ENCODE data around the gene CDH5. TPM values are rescaled to one million over a fixed set of nuclear protein-coding genes. Genes with fewer than 3 reads are reported as not detected.
A peak's percentile ranks its signal among the peaks of the same experiment; 100 is the strongest.

CDH5 gene
- total RNA-seq, 4 donors from 2014 or later, result 31.8 to 237 (median 95.8) TPM

DNA sequence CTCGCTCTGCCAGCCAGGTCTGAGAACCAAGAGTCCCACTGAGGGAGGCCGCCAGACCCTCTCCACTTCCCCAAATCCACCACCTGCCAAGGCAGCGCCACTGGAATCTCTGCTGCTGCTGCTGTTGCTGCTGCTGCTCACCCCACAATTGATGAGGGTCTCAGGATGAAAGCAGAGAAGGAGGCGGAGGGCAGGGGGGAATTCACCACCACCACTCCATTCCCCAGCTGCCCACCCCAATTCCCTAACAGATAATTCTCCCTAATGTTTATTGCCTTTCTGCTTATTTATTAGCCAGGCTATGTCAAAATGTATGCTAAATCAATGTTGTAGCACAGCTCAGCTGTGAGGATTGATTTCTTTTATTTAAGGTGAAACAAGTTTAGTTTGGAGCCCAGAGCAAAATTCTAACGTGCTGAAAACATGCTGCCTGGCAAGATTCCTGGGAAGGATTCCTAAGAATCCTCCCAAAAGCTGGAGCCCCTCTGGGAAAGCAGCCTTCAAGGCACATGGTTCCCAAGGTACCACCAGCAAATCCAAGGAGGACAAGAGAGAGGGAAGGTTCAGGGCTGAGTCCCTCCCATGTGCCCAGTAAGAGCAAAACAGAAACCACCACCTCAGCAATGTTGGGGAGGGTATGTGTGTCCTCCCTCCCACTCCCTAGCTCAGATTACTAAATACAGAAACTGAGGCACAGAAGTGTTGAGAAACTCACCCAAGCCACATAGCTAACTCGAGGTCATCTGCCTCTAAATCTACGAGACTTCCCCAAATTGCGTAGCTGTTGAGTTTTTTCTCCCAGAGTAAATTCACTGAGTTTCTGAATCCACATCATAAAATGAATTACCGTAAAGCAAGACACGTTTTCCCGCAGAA lies 12.2 kb upstream of the CDH5 start:
- DNase-seq (ENCODE audit: low spot score) (no peak), ATAC-seq (ENCODE audit: low FRiP score) (no peak)
- TF ChIP-seq, protein P1, sequence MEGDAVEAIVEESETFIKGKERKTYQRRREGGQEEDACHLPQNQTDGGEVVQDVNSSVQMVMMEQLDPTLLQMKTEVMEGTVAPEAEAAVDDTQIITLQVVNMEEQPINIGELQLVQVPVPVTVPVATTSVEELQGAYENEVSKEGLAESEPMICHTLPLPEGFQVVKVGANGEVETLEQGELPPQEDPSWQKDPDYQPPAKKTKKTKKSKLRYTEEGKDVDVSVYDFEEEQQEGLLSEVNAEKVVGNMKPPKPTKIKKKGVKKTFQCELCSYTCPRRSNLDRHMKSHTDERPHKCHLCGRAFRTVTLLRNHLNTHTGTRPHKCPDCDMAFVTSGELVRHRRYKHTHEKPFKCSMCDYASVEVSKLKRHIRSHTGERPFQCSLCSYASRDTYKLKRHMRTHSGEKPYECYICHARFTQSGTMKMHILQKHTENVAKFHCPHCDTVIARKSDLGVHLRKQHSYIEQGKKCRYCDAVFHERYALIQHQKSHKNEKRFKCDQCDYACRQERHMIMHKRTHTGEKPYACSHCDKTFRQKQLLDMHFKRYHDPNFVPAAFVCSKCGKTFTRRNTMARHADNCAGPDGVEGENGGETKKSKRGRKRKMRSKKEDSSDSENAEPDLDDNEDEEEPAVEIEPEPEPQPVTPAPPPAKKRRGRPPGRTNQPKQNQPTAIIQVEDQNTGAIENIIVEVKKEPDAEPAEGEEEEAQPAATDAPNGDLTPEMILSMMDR (IDR thresholded peaks at IDR 0.05), result no peak

DNA sequence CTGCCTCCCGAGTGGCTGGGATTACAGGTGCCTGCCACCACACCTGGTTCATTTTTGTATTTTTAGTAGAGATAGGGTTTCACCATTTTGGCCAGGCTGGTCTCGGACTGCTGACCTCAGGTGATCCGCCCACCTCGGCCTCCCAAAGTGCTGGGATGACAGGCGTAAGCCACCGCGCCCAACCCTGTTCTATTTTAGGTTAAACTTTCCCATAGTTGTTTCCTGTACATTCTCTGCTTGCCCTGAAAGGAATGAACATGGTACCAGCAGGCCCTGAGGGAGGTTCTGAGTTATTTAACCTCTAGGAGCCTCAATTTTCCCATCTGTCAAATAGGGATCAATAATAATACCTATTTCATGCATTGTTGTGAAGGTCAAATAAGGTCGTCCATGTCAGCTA lies 11.0 kb upstream of the CDH5 start:
- no peak for ATAC-seq (ENCODE audit: low FRiP score)
- TF ChIP-seq, protein P1 (IDR thresholded peaks at IDR 0.05), result no peak
- no peak for DNase-seq (ENCODE audit: low spot score)

DNA sequence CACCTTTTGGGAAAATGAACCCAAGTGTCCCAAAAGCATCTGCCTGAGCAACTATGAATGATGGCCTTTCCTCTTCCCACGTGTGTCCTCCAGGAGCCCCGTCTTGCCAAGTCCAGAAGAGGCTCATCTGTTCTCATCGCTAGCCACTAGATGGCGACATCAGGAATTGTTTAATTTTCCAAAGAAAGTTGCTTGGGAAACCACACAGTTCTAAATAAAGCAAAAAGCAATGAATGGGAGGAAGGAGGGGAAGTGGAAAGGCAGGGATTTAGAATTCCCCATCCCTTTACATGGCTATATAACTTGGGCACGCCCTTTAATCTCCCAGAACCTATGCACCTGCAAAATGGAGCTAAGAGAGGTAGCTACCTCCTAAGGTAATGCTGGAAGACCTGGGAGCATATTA lies 9.0 kb upstream of the CDH5 start:
- DNase-seq (ENCODE audit: low spot score) (no peak), ATAC-seq (ENCODE audit: low FRiP score) (peak; percentile 56)
- TF ChIP-seq, protein P1 (IDR thresholded peaks at IDR 0.05), result peak in 1 of 3 donors; percentile 46

DNA sequence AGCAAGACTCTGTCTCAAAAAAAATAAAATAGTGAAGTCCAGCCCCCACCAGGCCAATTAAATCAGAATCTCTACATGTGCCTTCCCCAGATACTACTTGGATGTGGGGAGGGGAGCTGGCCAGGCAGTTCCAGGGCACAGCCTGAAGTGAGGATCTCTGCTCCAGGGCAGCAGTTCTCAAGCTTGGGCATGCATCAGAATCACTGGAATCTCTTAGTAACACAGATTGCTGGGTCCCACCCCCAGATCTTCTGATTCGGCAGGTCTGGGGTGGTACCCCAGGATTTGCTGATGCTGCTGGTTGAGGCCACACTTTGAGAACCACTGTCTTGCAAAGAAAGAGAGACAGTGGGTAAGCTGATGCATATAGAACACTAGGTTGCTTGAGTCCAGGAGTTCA lies 8.3 kb upstream of the CDH5 start:
- ATAC-seq (ENCODE audit: low FRiP score), result no peak
- TF ChIP-seq, protein P1 (IDR thresholded peaks at IDR 0.05), result no peak

DNA sequence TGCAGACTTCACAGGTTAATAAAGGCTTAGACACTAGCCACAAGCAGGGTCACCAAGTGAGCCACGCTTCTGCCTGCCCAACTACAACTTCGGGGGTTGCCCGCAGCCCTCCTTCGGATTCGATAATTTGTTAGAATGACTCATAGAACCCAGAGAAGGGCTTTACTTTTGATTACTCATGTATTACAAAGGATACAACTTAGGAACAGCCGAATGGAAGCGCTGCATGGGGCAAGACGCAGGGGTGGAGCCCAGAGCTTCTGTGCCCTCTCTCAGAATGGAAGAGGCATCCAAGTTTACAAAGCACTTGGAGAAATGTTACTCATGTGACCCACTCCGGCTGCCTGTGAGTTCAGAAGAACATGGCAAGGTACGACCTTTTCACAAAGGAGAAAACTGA lies 7.5 kb upstream of the CDH5 start:
- no peak for DNase-seq (ENCODE audit: low spot score)
- no peak for ATAC-seq (ENCODE audit: low FRiP score)
- TF ChIP-seq, protein P1 (IDR thresholded peaks at IDR 0.05), result no peak

More for the DNA sequence above, 8.3 kb upstream of the CDH5 start:
- DNase-seq (ENCODE audit: low spot score), result no peak

DNA sequence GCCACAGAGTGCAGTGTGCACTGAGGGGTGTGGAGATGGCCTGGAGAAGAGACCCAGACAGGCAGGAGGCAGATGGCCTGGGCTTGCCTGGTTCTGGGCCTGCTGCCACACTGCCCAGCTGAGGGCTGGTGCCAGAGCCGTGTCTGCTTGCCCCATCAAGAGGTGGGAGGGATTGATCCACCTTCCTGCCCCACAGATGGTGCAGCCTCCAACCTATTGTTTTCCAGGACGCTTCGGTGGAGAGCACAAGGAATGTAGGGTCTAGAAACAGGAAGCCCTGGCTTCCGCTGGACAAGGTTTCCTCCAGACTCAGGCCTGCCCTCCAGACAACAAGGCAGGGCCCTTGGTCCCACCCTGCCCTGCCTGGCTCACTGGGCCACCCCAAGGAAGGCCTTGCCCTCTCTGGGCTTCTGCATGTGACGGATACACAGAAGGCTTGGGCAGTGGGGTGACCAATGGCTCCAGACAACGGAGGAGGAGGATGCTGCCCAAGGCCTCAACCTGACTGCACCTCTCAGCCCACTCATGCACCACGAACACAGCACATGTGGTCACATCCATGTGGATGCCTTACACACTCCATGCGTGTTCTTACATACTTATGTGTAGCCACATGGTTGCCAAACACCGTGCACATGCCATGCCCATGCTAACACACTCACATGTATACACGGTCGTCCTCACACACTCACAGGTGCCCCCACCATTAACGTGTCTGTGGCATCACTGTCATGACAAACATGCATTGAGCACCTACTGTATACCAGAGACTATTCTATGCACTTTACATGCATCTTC lies 6.5 kb upstream of the CDH5 start:
- TF ChIP-seq, protein P1 (IDR thresholded peaks at IDR 0.05), result no peak
- no peak for DNase-seq (ENCODE audit: low spot score)
- ATAC-seq (ENCODE audit: low FRiP score), result no peak

Measured in omental fat pad (tissue), 4 donors.